Dermis lymphatic vessel endothelial cell (primary cell): ENCODE results near the gene BGLAP. TPM values are rescaled to one million over a fixed set of nuclear protein-coding genes. Genes with fewer than 3 reads are reported as not detected.

Source experiments
- total RNA-seq: library from RNA; depleted of rRNA; stranded (reverse); fragments of >200 nt; gene quantifications from 2 replicates; pipeline ENCODE4 v1.2.1, GENCODE V29; 2014

BGLAP gene
- 0.33 and 0.43 TPM in 2 replicates for total RNA-seq

DNA sequence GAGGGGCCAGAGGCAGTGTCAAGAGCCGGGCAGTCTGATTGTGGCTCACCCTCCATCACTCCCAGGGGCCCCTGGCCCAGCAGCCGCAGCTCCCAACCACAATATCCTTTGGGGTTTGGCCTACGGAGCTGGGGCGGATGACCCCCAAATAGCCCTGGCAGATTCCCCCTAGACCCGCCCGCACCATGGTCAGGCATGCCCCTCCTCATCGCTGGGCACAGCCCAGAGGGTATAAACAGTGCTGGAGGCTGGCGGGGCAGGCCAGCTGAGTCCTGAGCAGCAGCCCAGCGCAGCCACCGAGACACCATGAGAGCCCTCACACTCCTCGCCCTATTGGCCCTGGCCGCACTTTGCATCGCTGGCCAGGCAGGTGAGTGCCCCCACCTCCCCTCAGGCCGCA lies at the start of gene BGLAP:
Gene BGLAP, plus strand, starts transcription at position 259 of the 400 bp plus-strand sequence. Its CDS starts 48 bp downstream, at position 307.

DNA sequence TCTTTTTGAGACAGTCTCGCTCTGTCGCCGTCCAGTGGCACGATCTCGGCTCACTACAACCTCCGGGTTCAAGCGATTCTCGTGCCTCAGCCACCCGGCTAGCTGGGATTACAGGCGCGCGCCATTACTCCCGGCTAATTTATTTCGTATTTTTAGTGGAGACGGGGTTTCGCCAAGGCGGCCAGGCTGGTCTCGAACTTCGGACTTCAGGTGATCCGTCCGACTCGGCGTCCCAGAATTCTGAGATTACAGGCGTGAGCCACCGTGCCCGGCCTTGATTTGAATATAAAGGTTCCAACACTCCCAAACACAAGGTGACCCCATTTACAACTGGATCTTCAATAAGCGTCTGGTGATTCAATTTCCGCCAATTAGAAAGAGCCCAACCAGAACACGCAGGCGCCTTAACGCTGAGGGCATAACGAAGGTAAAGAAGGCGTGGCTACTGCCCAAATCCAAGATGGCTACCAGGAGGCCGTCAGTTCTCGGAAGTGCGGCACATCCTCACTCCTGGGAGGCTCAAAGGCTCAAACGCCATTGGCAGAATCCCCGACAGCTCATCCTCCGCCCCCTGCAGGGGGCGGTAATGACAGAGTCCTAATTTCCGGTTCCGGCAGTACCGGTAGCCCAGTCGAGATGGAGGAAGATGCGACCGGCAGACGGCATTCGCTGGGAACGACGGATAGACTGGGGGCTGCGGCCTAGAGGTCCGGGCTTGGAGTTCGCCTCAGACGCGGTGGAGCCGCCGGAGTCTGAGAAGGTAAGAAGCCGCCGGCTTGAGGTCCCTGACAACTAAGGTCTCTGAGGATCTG lies 48.3 kb upstream of the BGLAP start, which contains the start of gene SLC25A44:
Gene SLC25A44, plus strand, starts transcription at position 617 of the 812 bp plus-strand sequence. CDS start 5,744 bp downstream, outside the sequence.

DNA sequence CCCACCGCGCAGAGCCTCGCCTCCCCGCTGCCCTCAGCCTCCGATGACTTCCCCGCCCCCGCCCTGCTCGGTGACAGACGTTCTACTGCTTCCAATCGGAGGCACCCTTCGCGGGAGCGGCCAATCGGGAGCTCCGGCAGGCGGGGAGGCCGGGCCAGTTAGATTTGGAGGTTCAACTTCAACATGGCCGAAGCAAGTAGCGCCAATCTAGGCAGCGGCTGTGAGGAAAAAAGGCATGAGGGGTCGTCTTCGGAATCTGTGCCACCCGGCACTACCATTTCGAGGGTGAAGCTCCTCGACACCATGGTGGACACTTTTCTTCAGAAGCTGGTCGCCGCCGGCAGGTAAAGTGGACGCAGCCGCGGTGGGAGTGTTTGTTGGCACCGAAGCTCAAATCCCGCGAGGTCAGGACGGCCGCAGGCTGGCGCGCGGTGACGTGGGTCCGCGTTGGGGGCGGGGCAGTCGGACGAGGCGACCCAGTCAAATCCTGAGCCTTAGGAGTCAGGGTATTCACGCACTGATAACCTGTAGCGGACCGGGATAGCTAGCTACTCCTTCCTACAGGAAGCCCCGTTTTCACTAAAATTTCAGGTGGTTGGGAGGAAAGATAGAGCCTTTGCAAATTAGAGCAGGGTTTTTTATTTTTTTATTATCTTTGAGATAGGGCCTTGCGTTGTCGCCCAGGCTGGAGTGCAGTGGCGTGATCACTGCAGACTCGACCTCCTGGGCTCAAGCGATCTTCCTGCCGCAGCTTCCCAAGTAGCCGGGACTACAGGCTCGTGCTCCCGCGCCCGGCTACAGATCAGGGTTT lies 28.9 kb upstream of the BGLAP start, which contains the start of gene PMF1:
Gene PMF1, plus strand, starts transcription at position 175 of the 811 bp plus-strand sequence. Its CDS starts 9 bp downstream, at position 184.

DNA sequence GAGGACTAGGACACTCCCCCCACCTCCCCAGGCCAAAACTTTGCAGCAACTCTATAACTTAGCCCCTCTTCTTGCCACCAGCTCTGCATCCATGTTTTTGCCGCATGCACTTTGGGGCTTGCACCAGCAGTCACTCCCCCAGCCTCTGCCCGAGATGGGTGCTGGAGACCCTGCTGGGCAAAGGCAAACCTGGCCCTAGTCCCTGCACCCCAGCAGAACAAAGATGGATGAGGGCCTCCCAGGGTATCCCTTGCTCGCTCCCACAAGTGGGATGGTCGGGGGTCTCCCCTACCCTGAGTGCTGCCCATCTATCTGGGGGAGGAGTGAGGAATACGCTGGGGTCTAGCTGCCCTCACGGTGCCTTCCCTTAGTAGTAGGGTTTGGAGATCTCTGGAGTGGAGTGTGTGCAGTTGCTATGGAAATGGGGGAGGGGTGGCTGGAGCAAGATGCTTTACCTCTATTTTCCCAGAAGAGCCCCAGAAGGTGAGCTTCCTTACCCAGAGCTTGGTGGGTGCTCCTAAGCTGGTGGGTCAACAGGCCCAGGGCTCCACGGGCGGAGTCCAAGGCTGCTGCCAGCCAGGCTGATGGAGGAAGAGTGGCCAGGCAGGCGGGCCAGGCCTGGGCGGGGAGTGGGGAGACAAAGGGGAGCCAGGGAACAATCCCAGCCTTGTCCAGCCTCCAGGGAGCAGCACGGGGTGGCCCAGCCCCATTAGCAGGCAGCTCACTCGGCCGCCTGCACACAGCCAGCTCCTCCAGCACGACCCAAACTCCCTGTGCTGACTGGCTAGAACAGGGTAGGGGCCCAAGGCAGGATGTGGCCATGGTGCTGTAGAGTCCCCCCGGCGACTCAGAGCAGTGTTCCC lies 5.7 kb downstream of the BGLAP start, which contains the start of gene PAQR6:
Gene PAQR6, minus strand, starts transcription at position 597 of the 863 bp plus-strand sequence. CDS start 1,325 bp downstream, outside the sequence.

GRCh38 chr1:156282479-156283222 lies 40.7 kb downstream of the BGLAP start, which contains the start of gene SMG5:
TSS of gene SMG5 (minus strand) at chr1:156282825. CDS start at chr1:156282680, 145 bp downstream.

DNA sequence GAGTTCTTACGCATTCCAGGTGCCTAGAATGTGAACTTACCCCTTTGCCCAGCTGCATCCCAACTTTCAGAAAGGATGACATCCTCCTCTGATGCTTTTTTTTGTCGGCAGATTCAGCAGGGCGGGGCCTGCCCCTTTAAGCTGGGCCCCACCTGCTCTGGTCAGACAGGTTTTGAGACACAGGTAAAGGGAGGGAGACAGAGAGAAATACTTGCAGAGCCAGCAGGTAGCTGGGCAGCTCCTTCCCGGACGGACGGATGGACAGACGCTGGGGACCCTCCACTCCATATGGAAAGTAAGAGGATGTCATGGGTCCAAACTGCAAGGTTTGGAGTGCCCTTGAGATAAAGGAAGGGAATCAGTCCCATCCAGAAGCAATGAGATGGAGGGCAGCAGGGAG lies 42.1 kb downstream of the BGLAP start, which contains the start of gene TMEM79:
Gene TMEM79, plus strand, starts transcription at position 214 of the 400 bp plus-strand sequence. CDS start 902 bp downstream, outside the sequence.

Other genes starting within 250 kb of the BGLAP start
- 351 and 443 TPM in 2 replicates for gene SSR2, start 221.2 kb upstream of the BGLAP start, total RNA-seq
- 10.5 and 13.6 TPM in 2 replicates for gene UBQLN4, start 188.4 kb upstream of the BGLAP start, total RNA-seq
- gene LAMTOR2, start 187.4 kb upstream of the BGLAP start, total RNA-seq: 79.8 and 102 TPM in 2 replicates
- not detected in 2 replicates for gene RAB25, start 181.0 kb upstream of the BGLAP start, total RNA-seq
- 2.9 and 4.8 TPM in 2 replicates for gene MEX3A, start 159.7 kb upstream of the BGLAP start, total RNA-seq
- 254 and 363 TPM in 2 replicates for gene LMNA, start 127.5 kb upstream of the BGLAP start, total RNA-seq
- gene SEMA4A, start 88.6 kb upstream of the BGLAP start, total RNA-seq: 0.52 and 0.65 TPM in 2 replicates
- gene SLC25A44, start 48.1 kb upstream of the BGLAP start, total RNA-seq: 10.1 and 10.3 TPM in 2 replicates
- gene PMF1, start 29.2 kb upstream of the BGLAP start, total RNA-seq: 58.4 and 60.4 TPM in 2 replicates
- gene PAQR6, start 5.9 kb downstream of the BGLAP start, total RNA-seq: 0.33 and 0.52 TPM in 2 replicates
- gene SMG5, start 40.6 kb downstream of the BGLAP start, total RNA-seq: 38.4 and 42.6 TPM in 2 replicates
- 0.54 and 0.95 TPM in 2 replicates for gene TMEM79, start 42.1 kb downstream of the BGLAP start, total RNA-seq
- gene GLMP, start 53.5 kb downstream of the BGLAP start, total RNA-seq: 48.9 and 54.0 TPM in 2 replicates
- gene VHLL, start 57.1 kb downstream of the BGLAP start, total RNA-seq: 0.11 TPM in 1 of 2 replicates, not detected in the other
- gene CCT3, start 96.1 kb downstream of the BGLAP start, total RNA-seq: 378 and 523 TPM in 2 replicates
- gene TSACC, start 96.3 kb downstream of the BGLAP start, total RNA-seq: 0.09 and 0.11 TPM in 2 replicates
- not detected in 2 replicates for gene RHBG, start 127.0 kb downstream of the BGLAP start, total RNA-seq